ENCODE measurements around the gene PSMF1. TPM values are rescaled to one million over a fixed set of nuclear protein-coding genes. Genes with fewer than 3 reads are reported as not detected.

Gene PSMF1
- total and polyA plus RNA-seq, 2 donors (not counting 3 experiments of a cell fraction or from before 2014, with no cell fraction given): 142 to 354 TPM

- no peak for FAIRE-seq
- Histone ChIP-seq H3K27me3 (ENCODE audit: control insufficient read depth in 2 of 2, insufficient read depth in 2 of 2, low read length in 2 of 2) (peaks cover 13% of the 10 kb centered on the region in 2 experiments), H3K79me2 (ENCODE audit: control insufficient read depth, insufficient read depth, low read length) (no peaks in the 10 kb centered on the region), H3K9me1 (replicated peaks; ENCODE audit: control insufficient read depth, extremely low read depth, insufficient read depth, low read length) (no peaks in the 10 kb centered on the region), H4K20me1 (replicated peaks; ENCODE audit: control insufficient read depth, extremely low read depth, insufficient read depth, low read length) (no peaks in the 10 kb centered on the region), H2AFZ (ENCODE audit: low read depth, low read length) (no peak overlapping the region), H3K4me3 (replicated peaks in 1 of 3; ENCODE audit: insufficient read depth in 1 of 3, low read depth in 1 of 3, low read length in 3 of 3) (no peak overlapping the region), H3K4me2 (ENCODE audit: insufficient read depth, low read length) (no peak overlapping the region), H3K36me3 (ENCODE audit: control insufficient read depth in 2 of 2, extremely low read depth in 1 of 2, insufficient read depth in 2 of 2, low read length in 2 of 2) (no peaks in the 10 kb centered on the region), H3K4me1 (ENCODE audit: control insufficient read depth, extremely low read depth, insufficient read depth, low read length) (no peaks in the 10 kb centered on the region), H3K27ac (ENCODE audit: insufficient read depth, low read depth, low read length) (no peak overlapping the region), H3K9ac (replicated peaks; ENCODE audit: extremely low read depth, insufficient read depth, low read length) (no peak overlapping the region), H3K9me3 (replicated peaks; ENCODE audit: control insufficient read depth, insufficient read depth, low read length) (no peaks in the 10 kb centered on the region)
- intact Hi-C loops (cut with micrococcal nuclease): no loop called here
- no TSS peak for BruUV-seq (replicated peaks)
- no peak for TF ChIP-seq CTCF (IDR thresholded peaks at IDR 0.05; ENCODE audit: extremely low read depth in 1 of 2, insufficient read depth in 1 of 2, low read depth in 1 of 2, low read length in 2 of 2)
- no peak for TF ChIP-seq EZH2 (IDR thresholded peaks at IDR 0.05; ENCODE audit: borderline replicate concordance, low read depth, low read length, severe bottlenecking)
- TF ChIP-seq MYC (IDR thresholded peaks at IDR 0.05; ENCODE audit: low read depth, low read length): no peak
- TF ChIP-seq MAX (IDR thresholded peaks at IDR 0.05; ENCODE audit: insufficient read depth, insufficient read length): no peak
- no peak for TF ChIP-seq FOS (IDR thresholded peaks at IDR 0.05; ENCODE audit: borderline replicate concordance, insufficient read depth, low read length)
- TF ChIP-seq POLR2AphosphoS5 (IDR thresholded peaks at IDR 0.05; ENCODE audit: insufficient read depth, low read depth, low read length): no peak
- no peak for TF ChIP-seq GATA2 (IDR thresholded peaks at IDR 0.05; ENCODE audit: insufficient read depth, insufficient read length, low read depth, low read length)
- TF ChIP-seq POLR2A (IDR thresholded peaks at IDR 0.05; ENCODE audit: low read depth, low read length): no peak
- TF ChIP-seq JUN (IDR thresholded peaks at IDR 0.05; ENCODE audit: borderline replicate concordance, insufficient read depth, insufficient read length, low read depth): no peak
- ChIA-PET CTCF (no interaction called here), POLR2A (no interaction called here)
- dilution Hi-C loops (cut with MboI; ENCODE audit: extremely low pct_ligation_motif_present, low sequenced_read_pairs): no loop called here
- DNase-seq (ENCODE audit: low read depth, low spot score): no peak
These were observed 14.7 kb upstream of the PSMF1 start for GRCh38 chr20:1103751-1104150.

Data from endothelial cell of umbilical vein (primary cell).